ENCODE measurements around the gene NADSYN1. TPM values are rescaled to one million over a fixed set of nuclear protein-coding genes. Genes with fewer than 3 reads are reported as not detected.
"Not testable (repeated sequence)": the region's sequence is repeated elsewhere in the genome, so short reads cannot be mapped to it uniquely, and the experiment has no call there.

NADSYN1 gene
- total and polyA plus RNA-seq, 2 experiments from 2014 or later = 42.0 to 50.4 TPM

DNA sequence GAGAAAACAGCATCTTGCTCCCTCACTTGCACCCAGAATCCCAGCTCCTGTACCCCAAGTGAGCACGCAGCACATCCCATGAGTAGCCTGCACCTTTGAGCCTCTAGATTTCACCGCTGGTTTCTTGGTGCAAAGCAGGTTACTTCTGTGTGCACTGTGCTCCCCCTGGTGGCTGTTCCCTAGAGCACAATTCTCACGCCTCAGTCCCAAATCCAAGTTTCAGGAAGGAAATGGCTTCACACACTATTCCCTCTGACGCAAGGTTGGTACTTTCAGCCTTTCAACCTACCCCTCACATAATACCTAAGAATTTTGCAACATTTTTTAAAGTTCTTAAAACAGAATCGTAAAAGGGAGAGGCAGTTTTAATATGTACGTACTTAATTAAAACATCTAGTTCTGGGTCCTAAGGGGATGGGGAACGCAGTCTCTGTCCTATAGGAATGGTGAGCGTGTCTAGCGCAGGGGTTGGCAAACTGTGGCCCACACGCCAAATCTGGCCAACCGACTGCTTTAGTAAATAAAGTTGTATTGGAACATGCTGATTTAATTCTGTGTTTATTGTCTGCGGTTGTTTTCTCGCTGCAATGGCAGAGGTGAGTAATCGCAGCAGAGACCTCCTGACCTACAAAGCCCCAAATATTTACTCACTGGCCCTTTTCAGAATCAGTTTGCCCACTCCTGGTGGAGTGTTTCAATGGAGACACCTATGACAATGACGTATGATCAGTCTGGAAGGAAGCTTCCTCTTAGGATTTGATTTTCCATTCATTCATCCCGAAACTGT lies 32.4 kb upstream of the NADSYN1 start:
- no peaks in the 10 kb centered on the region for H3F3A ChIP-seq (ENCODE audit: insufficient read depth)
- H3K4me2 ChIP-seq (ENCODE audit: unreplicated experiment) = no peak overlapping the region
- TF ChIP-seq EZH2 (IDR thresholded peaks at IDR 0.05; ENCODE audit: insufficient read depth, poor library complexity, severe bottlenecking) (no peak), EZH2phosphoT487 (IDR thresholded peaks at IDR 0.05; ENCODE audit: insufficient read depth, low read depth) (no peak)
- H3K9me2 ChIP-seq (ENCODE audit: insufficient read depth) = no peaks in the 10 kb centered on the region
- DNase-seq = peak; percentile 56
- WGBS, 2 experiments (ENCODE audit: low coverage in 1 of 2, low lambda C conversion rate in 2 of 2, missing lambda C conversion rate in 2 of 2) = 46 to 55% methylated on average over 14 to 16 of the region's 16 CpGs
- H3K27ac ChIP-seq = no peak overlapping the region
- in situ Hi-C loops (cut with MboI) = no loop called here
- H3K27me3 ChIP-seq (replicated peaks; ENCODE audit: insufficient read depth) = peaks cover 13% of the 10 kb centered on the region
- no peak overlapping the region for H3K9ac ChIP-seq
- no peaks in the 10 kb centered on the region for H4K20me1 ChIP-seq (ENCODE audit: insufficient read depth)
- no peak overlapping the region for H3K4me3 ChIP-seq
- H3K4me1 ChIP-seq (ENCODE audit: insufficient read depth) = no peaks in the 10 kb centered on the region
- H3K36me3 ChIP-seq (ENCODE audit: low read depth) = no peaks in the 10 kb centered on the region
- no peaks in the 10 kb centered on the region for H3K79me2 ChIP-seq (ENCODE audit: insufficient read depth)
- H3K9me3 ChIP-seq (ENCODE audit: low read depth) = no peaks in the 10 kb centered on the region
- no peak overlapping the region for H2AFZ ChIP-seq

DNA sequence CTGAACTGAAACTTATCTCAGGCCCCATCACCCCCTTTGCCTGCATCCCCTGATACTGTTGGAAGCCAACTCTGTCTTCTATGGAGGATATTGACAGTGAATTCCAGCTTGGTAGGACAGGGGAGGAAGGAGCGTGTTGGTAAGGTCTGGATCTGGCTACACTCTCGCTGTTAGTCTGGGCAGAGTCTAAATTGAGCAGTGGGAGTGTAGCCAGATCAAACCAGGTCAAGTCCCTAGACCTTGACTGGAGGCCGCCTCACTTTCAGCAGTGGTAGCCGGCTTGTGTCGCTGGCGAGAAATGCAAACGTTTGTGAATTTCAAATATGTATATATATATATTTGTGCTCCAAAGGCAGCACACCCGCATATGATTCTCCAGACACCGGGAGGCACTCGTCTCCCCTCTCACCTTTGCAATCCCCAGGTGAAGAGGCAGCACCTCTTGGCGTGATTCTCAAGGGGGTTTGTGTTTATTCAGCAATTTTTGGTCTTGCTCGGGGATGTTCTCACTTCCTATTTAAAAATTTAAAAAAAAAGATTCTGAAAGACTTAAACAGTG lies 31.5 kb upstream of the NADSYN1 start:
- H3K36me3 ChIP-seq (ENCODE audit: low read depth) = no peaks in the 10 kb centered on the region
- no peaks in the 10 kb centered on the region for H4K20me1 ChIP-seq (ENCODE audit: insufficient read depth)
- H3K9ac ChIP-seq = no peak overlapping the region
- no peaks in the 10 kb centered on the region for H3K4me1 ChIP-seq (ENCODE audit: insufficient read depth)
- TF ChIP-seq EZH2phosphoT487 (IDR thresholded peaks at IDR 0.05; ENCODE audit: insufficient read depth, low read depth) (no peak), EZH2 (IDR thresholded peaks at IDR 0.05; ENCODE audit: insufficient read depth, poor library complexity, severe bottlenecking) (no peak)
- no peak overlapping the region for H2AFZ ChIP-seq
- H3K27me3 ChIP-seq (replicated peaks; ENCODE audit: insufficient read depth) = peaks cover 13% of the 10 kb centered on the region
- in situ Hi-C loops (cut with MboI) = no loop called here
- no peak overlapping the region for H3K27ac ChIP-seq
- H3K79me2 ChIP-seq (ENCODE audit: insufficient read depth) = no peaks in the 10 kb centered on the region
- no peak for DNase-seq
- H3K9me3 ChIP-seq (ENCODE audit: low read depth) = no peaks in the 10 kb centered on the region
- 63 to 74% methylated on average over 12 of the region's 12 CpGs for WGBS, 2 experiments (ENCODE audit: low coverage in 1 of 2, low lambda C conversion rate in 2 of 2, missing lambda C conversion rate in 2 of 2)
- H3K4me2 ChIP-seq (ENCODE audit: unreplicated experiment) = no peak overlapping the region
- H3K9me2 ChIP-seq (ENCODE audit: insufficient read depth) = no peaks in the 10 kb centered on the region
- no peaks in the 10 kb centered on the region for H3F3A ChIP-seq (ENCODE audit: insufficient read depth)
- H3K4me3 ChIP-seq = no peak overlapping the region

DNA sequence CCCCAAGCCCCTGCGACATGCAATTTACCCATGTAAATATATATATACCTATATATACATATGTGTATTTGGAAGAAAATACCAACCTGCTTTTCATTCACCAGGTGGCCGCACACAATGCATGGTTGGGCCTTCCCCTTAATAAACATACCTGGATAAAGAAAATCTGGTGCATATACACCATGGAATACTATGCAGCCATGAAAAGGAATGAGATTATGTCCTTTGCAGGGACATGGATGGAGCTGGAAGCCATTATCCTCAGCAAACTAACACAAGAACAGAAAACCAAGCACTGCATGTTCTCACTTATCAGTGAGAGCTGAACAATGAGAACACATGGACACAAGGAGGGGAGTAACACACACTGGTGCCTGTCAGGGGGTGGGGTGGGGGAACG lies 30.7 kb upstream of the NADSYN1 start:
- 53 to 57% methylated on average over 3 of the region's 3 CpGs for WGBS, 2 experiments (ENCODE audit: low coverage in 1 of 2, low lambda C conversion rate in 2 of 2, missing lambda C conversion rate in 2 of 2)
- H3K9me3 ChIP-seq (ENCODE audit: low read depth); H3F3A ChIP-seq (ENCODE audit: insufficient read depth); in situ Hi-C loops (cut with MboI); H2AFZ ChIP-seq; H3K4me2 ChIP-seq (ENCODE audit: unreplicated experiment); H3K9ac ChIP-seq; H3K4me3 ChIP-seq; H3K36me3 ChIP-seq (ENCODE audit: low read depth); H3K9me2 ChIP-seq (ENCODE audit: insufficient read depth); H3K27ac ChIP-seq; H3K4me1 ChIP-seq (ENCODE audit: insufficient read depth); H4K20me1 ChIP-seq (ENCODE audit: insufficient read depth); H3K79me2 ChIP-seq (ENCODE audit: insufficient read depth); DNase-seq: not testable (repeated sequence)
- peaks cover 13% of the 10 kb centered on the region for H3K27me3 ChIP-seq (replicated peaks; ENCODE audit: insufficient read depth)

DNA sequence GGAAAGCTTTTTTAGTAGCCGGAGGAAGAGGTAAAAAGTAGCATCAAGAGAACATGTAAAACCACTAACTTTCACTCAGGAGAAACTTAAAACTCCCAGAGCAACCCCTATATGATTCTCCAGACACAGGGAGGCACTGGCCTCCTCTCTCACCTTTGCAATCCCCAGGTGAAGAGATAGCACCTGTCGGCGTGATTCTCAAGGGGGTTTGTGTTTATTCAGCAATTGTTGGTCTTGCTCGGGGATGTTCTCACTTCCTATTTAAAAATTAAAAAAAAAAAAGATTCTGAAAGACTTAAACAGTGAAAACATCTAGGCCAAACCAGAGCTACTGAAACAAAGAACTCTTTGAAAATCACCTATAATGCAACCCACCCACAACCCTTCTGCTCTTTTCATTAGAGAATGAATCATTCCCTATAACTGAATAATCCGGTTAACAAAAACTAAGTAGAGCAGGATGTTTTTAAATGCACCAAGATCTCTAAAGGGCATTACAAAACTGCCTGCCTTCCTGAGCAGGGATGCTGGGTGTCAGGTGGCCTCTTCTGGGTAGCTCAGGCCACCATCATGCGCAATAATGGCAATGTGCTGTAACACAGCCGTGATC lies 29.7 kb upstream of the NADSYN1 start:
- TF ChIP-seq EZH2phosphoT487 (IDR thresholded peaks at IDR 0.05; ENCODE audit: insufficient read depth, low read depth) = no peak
- TF ChIP-seq EZH2 (IDR thresholded peaks at IDR 0.05; ENCODE audit: insufficient read depth, poor library complexity, severe bottlenecking) = no peak
- no peaks in the 10 kb centered on the region for H3K79me2 ChIP-seq (ENCODE audit: insufficient read depth)
- H3K36me3 ChIP-seq (ENCODE audit: low read depth) = no peaks in the 10 kb centered on the region
- DNase-seq = no peak
- H3K27me3 ChIP-seq (replicated peaks; ENCODE audit: insufficient read depth) = peaks cover 6% of the 10 kb centered on the region
- no peaks in the 10 kb centered on the region for H3K9me2 ChIP-seq (ENCODE audit: insufficient read depth)
- H3F3A ChIP-seq (ENCODE audit: insufficient read depth) = no peaks in the 10 kb centered on the region
- 66 to 74% methylated on average over 6 to 7 of the region's 7 CpGs for WGBS, 2 experiments (ENCODE audit: low coverage in 1 of 2, low lambda C conversion rate in 2 of 2, missing lambda C conversion rate in 2 of 2)
- H3K4me1 ChIP-seq (ENCODE audit: insufficient read depth) = no peaks in the 10 kb centered on the region
- H3K27ac ChIP-seq = no peak overlapping the region
- H3K9ac ChIP-seq = no peak overlapping the region
- in situ Hi-C loops (cut with MboI) = no loop called here
- H4K20me1 ChIP-seq (ENCODE audit: insufficient read depth) = no peaks in the 10 kb centered on the region
- H3K4me2 ChIP-seq (ENCODE audit: unreplicated experiment) = no peak overlapping the region
- no peaks in the 10 kb centered on the region for H3K9me3 ChIP-seq (ENCODE audit: low read depth)
- H3K4me3 ChIP-seq = no peak overlapping the region
- H2AFZ ChIP-seq = no peak overlapping the region
